ENCODE results near the gene DEK. TPM values are rescaled to one million over a fixed set of nuclear protein-coding genes. Genes with fewer than 3 reads are reported as not detected.

Gene DEK
- total and polyA plus RNA-seq, 2 donors (not counting 1 experiment from before 2014, with no cell fraction given): 13.6 to 114 TPM

DNA sequence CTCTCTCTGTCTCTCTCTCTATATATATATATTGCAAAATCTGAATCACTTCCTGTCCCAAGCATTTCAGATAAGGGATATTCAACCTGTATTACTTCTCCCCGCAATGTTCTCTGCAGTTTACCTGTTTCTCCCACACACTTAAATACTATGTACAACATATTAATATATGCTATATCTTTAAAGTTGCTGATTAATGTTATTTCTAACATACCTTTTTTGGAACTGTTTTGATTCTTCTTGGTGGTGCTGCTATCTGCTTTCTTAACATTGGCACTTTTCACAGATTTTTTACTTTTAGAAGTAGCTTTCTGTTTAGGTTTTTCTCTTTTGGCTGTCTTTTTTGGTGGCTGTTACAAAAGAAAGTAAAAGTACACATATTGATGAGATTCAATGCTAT, 27.2 kb downstream of the DEK start:
- no CpG with 5 or more reads among the region's 1 CpG for WGBS (ENCODE audit: insufficient coverage)
- ChIA-PET CTCF (interaction anchor here (1.6 kb wide), 1 partner anchor 23 kb away, joined by 5 read pairs; no protein-coding TSS in a partner anchor), POLR2A (no interaction called here)
- H4K20me1 ChIP-seq (ENCODE audit: control insufficient read depth, insufficient read depth, low read length, poor library complexity, severe bottlenecking): no peaks in the 10 kb centered on the region
- ATAC-seq (ENCODE audit: low read depth): no peak
- intact Hi-C loops (cut with micrococcal nuclease): no loop called here
- no peaks in the 10 kb centered on the region for H3K4me1 ChIP-seq (ENCODE audit: control insufficient read depth in 2 of 2, insufficient read depth in 2 of 2, low read length in 2 of 2)
- no peaks in the 10 kb centered on the region for H3K27me3 ChIP-seq (replicated peaks in 1 of 4; ENCODE audit: control extremely low read depth in 1 of 4, control insufficient read depth in 3 of 4, insufficient read depth in 4 of 4, low read length in 3 of 4)
- H3K4me3 Mint-ChIP-seq: no peak overlapping the region
- H3K4me1 Mint-ChIP-seq: no peaks in the 10 kb centered on the region
- no peak for DNase-seq
- no peak overlapping the region for H3K9ac ChIP-seq (ENCODE audit: low read length)
- H3K9me3 Mint-ChIP-seq (ENCODE audit: insufficient read depth): peaks cover 5% of the 10 kb centered on the region
- no peaks in the 10 kb centered on the region for H3K9me3 ChIP-seq (ENCODE audit: control extremely low read depth in 1 of 3, control insufficient read depth in 2 of 3, insufficient read depth in 1 of 3, low read length in 2 of 3)
- H3K79me2 ChIP-seq (ENCODE audit: control insufficient read depth, insufficient read depth, low read length): peaks cover 17% of the 10 kb centered on the region
- no peak overlapping the region for H3K4me2 ChIP-seq (replicated peaks; ENCODE audit: low read depth, low read length, poor library complexity, severe bottlenecking)
- no peaks in the 10 kb centered on the region for H3K27me3 Mint-ChIP-seq
- no peak overlapping the region for H2AFZ ChIP-seq (ENCODE audit: insufficient read depth, low read depth, low read length, poor library complexity, severe bottlenecking)
- TF ChIP-seq CTCF (IDR thresholded peaks at IDR 0.05) (no peak), EZH2 (IDR thresholded peaks at IDR 0.05; ENCODE audit: borderline replicate concordance, insufficient read depth, low read depth, low read length, poor library complexity, severe bottlenecking) (no peak)
- H3K4me3 ChIP-seq (ENCODE audit: control extremely low read depth in 1 of 5, extremely low read depth in 1 of 5, insufficient read depth in 1 of 5, low read depth in 2 of 5, low read length in 4 of 5): no peak overlapping the region
- H3K27ac Mint-ChIP-seq: no peak overlapping the region
- no peak overlapping the region for H3K27ac ChIP-seq (ENCODE audit: low read length in 2 of 2)
- H3K36me3 ChIP-seq (replicated peaks in 1 of 2; ENCODE audit: control extremely low read depth in 1 of 2, control insufficient read depth in 1 of 2, extremely low read depth in 1 of 2, insufficient read depth in 2 of 2, low read length in 1 of 2): peaks cover 14 to 47% of the 10 kb centered on the region in 2 experiments

GRCh38 chr6:18235524-18235923, 28.8 kb downstream of the DEK start:
- no peak for DNase-seq
- Histone ChIP-seq H3K9me3 (ENCODE audit: control extremely low read depth in 1 of 3, control insufficient read depth in 2 of 3, insufficient read depth in 1 of 3, low read length in 2 of 3) (no peaks in the 10 kb centered on the region), H3K4me3 (ENCODE audit: control extremely low read depth in 1 of 5, extremely low read depth in 1 of 5, insufficient read depth in 1 of 5, low read depth in 2 of 5, low read length in 4 of 5) (no peak overlapping the region), H3K27me3 (replicated peaks in 1 of 4; ENCODE audit: control extremely low read depth in 1 of 4, control insufficient read depth in 3 of 4, insufficient read depth in 4 of 4, low read length in 3 of 4) (no peaks in the 10 kb centered on the region), H2AFZ (ENCODE audit: insufficient read depth, low read depth, low read length, poor library complexity, severe bottlenecking) (no peak overlapping the region), H3K4me1 (ENCODE audit: control insufficient read depth in 2 of 2, insufficient read depth in 2 of 2, low read length in 2 of 2) (no peaks in the 10 kb centered on the region), H3K36me3 (replicated peaks in 1 of 2; ENCODE audit: control extremely low read depth in 1 of 2, control insufficient read depth in 1 of 2, extremely low read depth in 1 of 2, insufficient read depth in 2 of 2, low read length in 1 of 2) (peaks cover 7 to 47% of the 10 kb centered on the region in 2 experiments), H3K79me2 (ENCODE audit: control insufficient read depth, insufficient read depth, low read length) (peaks cover 12% of the 10 kb centered on the region), H4K20me1 (ENCODE audit: control insufficient read depth, insufficient read depth, low read length, poor library complexity, severe bottlenecking) (no peaks in the 10 kb centered on the region), H3K4me2 (replicated peaks; ENCODE audit: low read depth, low read length, poor library complexity, severe bottlenecking) (no peak overlapping the region), H3K27ac (ENCODE audit: low read length in 2 of 2) (no peak overlapping the region), H3K9ac (ENCODE audit: low read length) (no peak overlapping the region)
- CTCF ChIA-PET: interaction anchor here (0.6 kb wide), 1 partner anchor 402 kb away, joined by 3 read pairs; no protein-coding TSS in a partner anchor
- POLR2A ChIA-PET: no interaction called here
- Mint-ChIP-seq H3K4me3 (no peak overlapping the region), H3K27me3 (no peaks in the 10 kb centered on the region), H3K9me3 (ENCODE audit: insufficient read depth) (peaks cover 11% of the 10 kb centered on the region), H3K4me1 (no peaks in the 10 kb centered on the region), H3K27ac (no peak overlapping the region)
- ATAC-seq (ENCODE audit: low read depth): no peak
- 100% methylated on average over 1 of the region's 3 CpGs for WGBS (ENCODE audit: insufficient coverage)
- intact Hi-C loops (cut with micrococcal nuclease): no loop called here
- TF ChIP-seq EZH2 (IDR thresholded peaks at IDR 0.05; ENCODE audit: borderline replicate concordance, insufficient read depth, low read depth, low read length, poor library complexity, severe bottlenecking) (no peak), CTCF (IDR thresholded peaks at IDR 0.05) (no peak)
